Lower leg skin (tissue), 3 donors: ENCODE results near the gene ZNF302.

Source experiments
- POLR2A ChIP-seq, 2 donors: fragments of 450-650 bp; IDR thresholded peaks; one replicate each; pipeline ENCODE4 v1.6.1; 2016 to 2017; ENCODE audit warnings: antibody characterized with exemption in 2 of 2, mild to moderate bottlenecking in 1 of 2, moderate library complexity in 1 of 2
- TF ChIP-seq, protein P1 (sequence below), 3 donors: fragments of 450-650 bp; IDR thresholded peaks; one replicate each; pipeline ENCODE4 v1.5.1; 2016; ENCODE audit warnings: antibody characterized with exemption in 3 of 3, mild to moderate bottlenecking in 3 of 3, moderate library complexity in 2 of 3

DNA sequence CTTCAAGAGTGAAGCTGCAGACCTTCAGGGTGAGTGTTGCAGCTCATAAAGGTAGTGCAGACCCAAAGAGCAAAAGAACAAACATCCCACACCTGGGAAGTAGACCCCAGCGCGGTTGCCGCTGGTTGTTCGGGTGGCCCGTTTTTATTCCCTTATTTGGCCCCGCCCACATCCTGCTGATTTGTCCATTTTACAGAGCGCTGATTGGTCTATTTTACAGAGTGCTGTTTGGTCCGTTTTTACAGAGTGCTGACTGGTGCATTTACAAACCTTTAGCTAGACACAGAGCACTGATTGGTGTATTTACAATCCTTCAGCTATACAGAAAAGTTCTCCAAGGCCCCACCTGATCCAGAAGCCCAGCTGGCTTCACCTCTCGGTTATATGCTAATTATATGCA lies 1.6 kb upstream of the ZNF302 start:
- no peak for TF ChIP-seq POLR2A (IDR thresholded peaks at IDR 0.05)
- TF ChIP-seq, protein P1, sequence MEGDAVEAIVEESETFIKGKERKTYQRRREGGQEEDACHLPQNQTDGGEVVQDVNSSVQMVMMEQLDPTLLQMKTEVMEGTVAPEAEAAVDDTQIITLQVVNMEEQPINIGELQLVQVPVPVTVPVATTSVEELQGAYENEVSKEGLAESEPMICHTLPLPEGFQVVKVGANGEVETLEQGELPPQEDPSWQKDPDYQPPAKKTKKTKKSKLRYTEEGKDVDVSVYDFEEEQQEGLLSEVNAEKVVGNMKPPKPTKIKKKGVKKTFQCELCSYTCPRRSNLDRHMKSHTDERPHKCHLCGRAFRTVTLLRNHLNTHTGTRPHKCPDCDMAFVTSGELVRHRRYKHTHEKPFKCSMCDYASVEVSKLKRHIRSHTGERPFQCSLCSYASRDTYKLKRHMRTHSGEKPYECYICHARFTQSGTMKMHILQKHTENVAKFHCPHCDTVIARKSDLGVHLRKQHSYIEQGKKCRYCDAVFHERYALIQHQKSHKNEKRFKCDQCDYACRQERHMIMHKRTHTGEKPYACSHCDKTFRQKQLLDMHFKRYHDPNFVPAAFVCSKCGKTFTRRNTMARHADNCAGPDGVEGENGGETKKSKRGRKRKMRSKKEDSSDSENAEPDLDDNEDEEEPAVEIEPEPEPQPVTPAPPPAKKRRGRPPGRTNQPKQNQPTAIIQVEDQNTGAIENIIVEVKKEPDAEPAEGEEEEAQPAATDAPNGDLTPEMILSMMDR (IDR thresholded peaks at IDR 0.05): no peak
